DMS79 treated with DMSO at 0.1 percent for 48 hours (cell line): Measurements from ENCODE around the gene HPD.
"Not testable (repeated sequence)": the region's sequence is repeated elsewhere in the genome, so short reads cannot be mapped to it uniquely, and the experiment has no call there.

Source experiments
- DNase-seq: peaks from one replicate; lab custom pipeline; 2025; lab: John Stamatoyannopoulos, UW

The HPD gene

GRCh38 chr12:121797937-121798786 lies 60.5 kb downstream of the HPD start:
- peak; percentile 92 for DNase-seq

DNA sequence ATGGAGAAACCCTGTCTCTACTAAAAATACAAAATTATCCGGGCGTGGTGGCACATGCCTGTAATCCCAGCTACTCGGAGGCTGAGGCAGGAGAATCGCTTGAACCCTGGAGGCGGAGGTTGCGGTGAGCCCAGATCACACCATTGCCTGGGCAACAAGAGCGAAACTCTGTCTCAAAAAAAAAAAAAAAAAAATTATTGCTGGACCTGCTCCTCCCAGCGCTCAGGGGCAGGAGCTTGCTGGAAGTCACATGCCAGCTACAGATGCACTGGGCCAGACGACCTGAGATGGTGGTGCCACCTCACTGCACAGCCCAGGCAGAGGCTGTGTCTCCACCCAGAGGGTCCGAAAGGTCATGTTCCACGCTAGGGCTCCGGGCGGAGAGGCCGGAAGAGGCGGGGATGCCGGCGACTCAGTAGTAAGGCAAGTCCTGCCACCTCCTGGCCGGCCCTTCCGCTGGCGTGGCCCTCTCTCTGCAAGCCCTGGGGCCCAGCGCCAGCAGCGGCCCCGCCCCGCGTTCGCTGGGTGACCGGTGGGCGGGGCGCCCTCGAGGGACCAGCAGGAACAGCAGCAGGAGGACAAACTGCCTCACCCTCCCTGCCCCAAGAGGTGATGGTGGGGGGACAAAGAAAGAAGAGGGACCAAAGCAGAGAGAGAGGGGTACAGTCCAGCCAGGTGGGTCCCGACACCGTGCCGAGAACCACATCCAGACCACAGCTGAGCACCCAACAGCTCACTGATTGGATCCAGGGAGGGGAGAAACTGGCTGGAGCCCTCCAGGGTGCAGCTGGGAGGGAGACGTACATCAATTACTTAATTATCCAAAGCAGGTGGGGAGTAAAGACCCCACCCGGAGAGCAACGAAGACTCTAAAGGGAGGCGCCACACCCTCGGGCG lies 61.6 kb downstream of the HPD start:
- DNase-seq: peak; percentile 64

- peak; percentile 26 for DNase-seq
Observed at GRCh38 chr12:121795034-121795968, 63.4 kb downstream of the HPD start.

DNA sequence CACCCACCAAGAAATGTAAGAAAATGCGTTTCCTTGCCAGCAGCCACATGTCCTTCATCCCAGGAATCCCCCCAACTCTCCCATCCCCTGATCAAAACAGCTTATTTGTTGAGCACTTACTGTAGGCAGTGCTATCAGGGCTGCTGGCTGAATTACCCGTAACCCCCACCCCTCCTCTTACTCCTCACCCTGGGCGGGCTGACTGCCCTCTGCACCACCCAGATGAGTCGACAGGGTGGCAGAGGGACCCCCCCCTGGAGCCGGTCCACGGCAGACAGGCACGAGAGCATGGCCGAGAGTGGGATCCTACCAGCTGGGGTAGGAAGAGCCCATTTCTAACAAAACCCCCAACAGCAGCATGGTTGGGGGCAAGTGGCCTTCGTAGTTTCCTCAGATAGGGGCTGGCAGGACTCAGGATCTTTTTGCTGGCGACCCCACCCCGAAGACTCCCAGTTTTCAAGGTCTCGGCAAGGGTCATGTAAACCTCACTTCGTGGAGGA lies 64.1 kb downstream of the HPD start:
- DNase-seq: no peak

DNA sequence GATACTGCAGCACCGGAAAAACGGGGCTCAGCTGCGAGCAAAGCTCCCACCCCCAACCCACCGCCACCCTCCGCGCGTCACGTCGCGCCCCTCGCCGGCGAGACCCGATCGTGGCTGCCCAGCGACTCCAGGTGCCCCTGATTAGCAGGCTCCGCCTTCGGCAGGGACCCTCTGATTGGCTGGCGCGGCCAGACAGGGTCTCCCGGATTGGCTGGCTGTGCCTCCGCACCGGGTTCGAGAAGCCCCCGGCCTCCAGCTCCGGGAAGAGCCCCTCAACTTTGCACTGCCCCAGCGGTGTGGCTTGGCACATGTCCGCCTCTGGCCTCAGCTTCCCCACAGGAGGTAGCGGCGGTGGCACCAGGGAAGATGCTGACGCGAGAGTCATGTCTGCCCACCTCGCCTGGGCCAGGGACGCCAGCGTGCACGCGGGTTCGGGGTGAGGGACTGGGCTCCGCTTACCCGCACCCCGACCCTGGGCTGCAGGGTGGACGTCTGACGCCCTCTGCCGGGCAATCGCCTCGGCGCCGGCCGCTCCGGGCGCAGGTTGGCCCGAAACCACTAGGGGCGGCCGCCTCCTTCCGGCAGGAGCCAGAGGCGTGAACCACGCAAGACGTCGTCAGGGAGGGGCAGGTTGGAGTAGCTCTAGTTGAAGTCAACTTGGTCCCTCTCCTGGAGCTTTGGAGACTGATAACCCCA lies 64.7 kb downstream of the HPD start:
- no peak for DNase-seq

DNA sequence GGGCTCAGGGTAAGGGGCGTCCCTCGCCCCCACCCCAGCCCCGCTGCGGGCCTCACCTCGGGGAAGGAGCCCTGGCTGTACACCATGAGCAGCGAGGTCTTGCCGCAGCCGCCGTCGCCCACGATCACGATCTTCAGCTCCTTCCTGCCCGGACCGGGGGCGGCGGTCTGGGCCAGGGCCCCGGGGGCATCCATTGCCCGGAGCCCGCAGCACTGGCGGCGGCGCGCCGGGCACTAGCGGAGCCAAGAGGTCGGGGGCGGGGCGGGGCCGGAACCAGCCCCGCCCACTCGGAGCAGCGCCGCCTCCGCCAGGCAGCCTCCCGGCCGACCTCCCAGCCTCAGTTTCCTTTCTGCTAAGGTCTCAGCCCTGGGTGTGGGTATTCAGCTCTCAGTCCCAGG lies 65.2 kb downstream of the HPD start, which contains the start of gene RHOF:
TSS of gene RHOF (minus strand) at position 249 of the 398 bp plus-strand sequence. CDS start at position 194, 55 bp downstream.
- DNase-seq: no peak

GRCh38 chr12:121792607-121793439 lies 65.8 kb downstream of the HPD start:
- DNase-seq: no peak

DNA sequence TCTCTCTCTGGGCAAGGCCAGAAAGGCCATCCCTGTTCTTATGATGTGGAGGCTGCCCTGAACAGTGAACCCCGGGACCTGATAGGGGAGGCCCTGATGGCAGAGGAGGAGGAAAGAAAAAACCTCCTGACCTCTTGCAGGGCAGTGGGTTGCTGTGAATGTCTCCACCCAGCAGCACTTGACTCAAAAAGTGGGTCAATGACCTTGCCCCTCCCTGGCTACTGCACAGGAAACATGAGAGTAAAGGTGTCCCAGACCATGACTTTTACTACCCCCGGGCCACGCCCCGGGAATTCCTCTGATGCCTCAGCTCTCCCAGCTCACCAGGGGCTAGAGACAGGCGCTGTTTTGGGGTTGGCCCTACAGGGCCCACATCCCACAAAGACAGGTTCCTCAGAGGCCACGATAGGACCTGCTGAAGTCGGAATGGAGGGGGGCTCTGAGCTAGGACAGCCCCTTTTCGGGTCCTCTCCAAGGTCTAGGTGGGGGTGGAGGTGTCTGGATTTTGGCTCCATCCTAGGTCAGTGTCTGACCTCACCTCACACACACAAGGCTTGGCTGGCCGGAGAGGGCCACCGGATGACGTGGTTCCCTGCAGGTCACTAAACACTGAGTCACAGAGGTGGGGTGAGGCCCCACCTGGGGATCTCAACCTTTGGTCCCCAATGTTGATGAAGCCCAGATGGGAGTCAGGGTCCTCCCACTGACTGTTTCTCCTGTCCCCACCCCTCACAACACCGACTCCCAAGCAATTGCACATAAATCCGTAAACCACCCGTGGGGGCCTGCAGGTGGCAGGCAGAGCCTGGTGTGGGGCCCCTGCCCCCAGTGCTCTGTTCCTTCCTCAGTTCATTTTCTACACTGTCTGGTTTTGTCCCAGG lies 66.7 kb downstream of the HPD start:
- DNase-seq: no peak

DNA sequence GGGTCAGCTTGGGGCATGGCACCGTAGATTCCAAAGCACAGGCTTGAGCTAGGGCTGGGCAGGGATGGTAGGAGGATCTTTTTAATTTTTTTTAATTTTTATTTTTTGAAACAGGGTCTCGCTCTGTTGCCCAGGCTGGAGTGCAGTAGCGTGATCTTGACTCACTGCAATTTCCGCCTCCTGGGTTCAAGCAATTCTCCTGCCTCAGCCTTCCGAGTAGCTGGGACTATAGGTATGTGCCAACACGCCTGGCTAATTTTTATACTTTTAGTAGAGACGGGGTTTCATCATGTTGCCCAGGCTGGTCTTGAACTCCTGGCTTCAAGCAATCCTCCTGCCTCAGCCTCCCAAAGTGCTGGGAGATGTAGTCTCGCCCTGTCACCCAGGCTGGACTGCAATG lies 67.9 kb downstream of the HPD start:
- not testable (repeated sequence) for DNase-seq

- no peak for DNase-seq
Observed at GRCh38 chr12:121789800-121790728, 68.6 kb downstream of the HPD start.
